Fibroblast of pulmonary artery (primary cell): Measurements from ENCODE around the gene CLCN2.

Experiments used
- DNase-seq: peaks from one replicate; pipeline ENCODE4 v3.0.0-alpha.2; 2010; ENCODE audit warnings: low read depth
- H3K4me3 ChIP-seq: replicated peaks from 2 replicates; pipeline ENCODE4 v1.5.1; 2011; ENCODE audit warnings: low read depth, mild to moderate bottlenecking, control low read depth, low read length, moderate library complexity
- TF ChIP-seq, protein P1 (sequence below): IDR thresholded peaks from 2 replicates; pipeline ENCODE4 v1.5.1; 2011; ENCODE audit warnings: mild to moderate bottlenecking, control low read depth, low read length, inconsistent platforms; ENCODE audit errors: missing control alignments

CLCN2 gene

GRCh38 chr3:184306341-184306972 lies 54.9 kb downstream of the CLCN2 start:
- no peak overlapping the region for H3K4me3 ChIP-seq
- DNase-seq = no peak
- TF ChIP-seq, protein P1, sequence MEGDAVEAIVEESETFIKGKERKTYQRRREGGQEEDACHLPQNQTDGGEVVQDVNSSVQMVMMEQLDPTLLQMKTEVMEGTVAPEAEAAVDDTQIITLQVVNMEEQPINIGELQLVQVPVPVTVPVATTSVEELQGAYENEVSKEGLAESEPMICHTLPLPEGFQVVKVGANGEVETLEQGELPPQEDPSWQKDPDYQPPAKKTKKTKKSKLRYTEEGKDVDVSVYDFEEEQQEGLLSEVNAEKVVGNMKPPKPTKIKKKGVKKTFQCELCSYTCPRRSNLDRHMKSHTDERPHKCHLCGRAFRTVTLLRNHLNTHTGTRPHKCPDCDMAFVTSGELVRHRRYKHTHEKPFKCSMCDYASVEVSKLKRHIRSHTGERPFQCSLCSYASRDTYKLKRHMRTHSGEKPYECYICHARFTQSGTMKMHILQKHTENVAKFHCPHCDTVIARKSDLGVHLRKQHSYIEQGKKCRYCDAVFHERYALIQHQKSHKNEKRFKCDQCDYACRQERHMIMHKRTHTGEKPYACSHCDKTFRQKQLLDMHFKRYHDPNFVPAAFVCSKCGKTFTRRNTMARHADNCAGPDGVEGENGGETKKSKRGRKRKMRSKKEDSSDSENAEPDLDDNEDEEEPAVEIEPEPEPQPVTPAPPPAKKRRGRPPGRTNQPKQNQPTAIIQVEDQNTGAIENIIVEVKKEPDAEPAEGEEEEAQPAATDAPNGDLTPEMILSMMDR = no peak

GRCh38 chr3:184305577-184305976 lies 55.8 kb downstream of the CLCN2 start:
- TF ChIP-seq, protein P1 = peak; percentile 50
- no peak overlapping the region for H3K4me3 ChIP-seq
- peak; percentile 48 for DNase-seq

DNA sequence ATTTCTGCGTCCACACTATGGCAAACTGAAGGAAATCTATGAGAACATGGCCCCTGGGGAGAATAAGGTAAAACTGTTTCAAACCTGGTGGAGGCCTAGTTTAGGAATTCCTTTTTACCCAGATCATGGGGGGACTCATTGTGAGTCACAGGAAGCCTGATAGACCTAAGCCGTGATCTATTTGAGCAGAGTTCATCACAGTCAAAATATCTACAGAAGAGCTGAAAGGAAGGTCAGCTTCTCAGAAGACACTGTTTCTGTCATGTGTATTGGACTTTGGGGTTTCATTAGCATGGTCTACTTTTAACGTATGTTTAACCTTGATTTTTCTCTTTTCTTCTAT lies 61.1 kb downstream of the CLCN2 start:
- TF ChIP-seq, protein P1 = no peak
- no peak for DNase-seq
- H3K4me3 ChIP-seq = peak overlapping the region; percentile 80

GRCh38 chr3:184299488-184300377 lies 61.7 kb downstream of the CLCN2 start:
- TF ChIP-seq, protein P1 = no peak
- H3K4me3 ChIP-seq = peak overlapping the region; percentile 80
- DNase-seq = peak; percentile 34

- H3K4me3 ChIP-seq = peak within 1 kb of the TSS; percentile 80
- DNase-seq = peak; percentile 97
- TF ChIP-seq, protein P1 = no peak
These were observed 62.5 kb downstream of the CLCN2 start, which contains the start of gene PSMD2 for GRCh38 chr3:184298759-184299487. Gene PSMD2 (plus strand): TSS chr3:184299241. CDS start chr3:184299267, 26 bp downstream.

GRCh38 chr3:184296616-184297015 lies 64.8 kb downstream of the CLCN2 start:
- H3K4me3 ChIP-seq = no peak overlapping the region
- no peak for DNase-seq
- TF ChIP-seq, protein P1 = no peak
